Activated CD8-positive, alpha-beta memory T cell treated with anti-CD3 and anti-CD28 coated beads, Interleukin-2, amount 50 U/mL, for 1 hour (primary cell): ENCODE results near the gene DCAF17.
"Not testable (repeated sequence)": the region's sequence is repeated elsewhere in the genome, so short reads cannot be mapped to it uniquely, and the experiment has no call there.

ENCODE experiments used
- DNase-seq: peaks from one replicate; pipeline ENCODE4 v3.0.0-alpha.2; 2020; ENCODE audit errors: extremely low read depth

Gene DCAF17

DNA sequence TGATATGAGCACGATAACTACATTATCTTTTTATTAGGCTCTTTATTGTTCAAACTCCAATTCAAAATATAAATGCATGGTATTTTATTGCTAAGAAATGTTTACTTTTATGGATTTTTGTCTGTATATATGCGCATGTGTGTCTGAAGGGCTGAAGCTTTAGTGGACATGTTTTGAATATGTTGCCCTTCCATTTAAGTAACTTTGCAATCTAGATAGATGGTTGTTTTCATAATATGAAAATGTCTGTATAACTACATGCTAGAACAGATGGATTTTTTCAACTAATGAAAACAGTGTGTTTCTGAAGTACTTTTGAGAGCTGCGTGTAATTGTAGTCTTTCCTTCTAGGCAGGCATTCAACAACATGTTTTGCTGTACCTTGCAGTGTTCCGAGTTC, 18.7 kb downstream of the DCAF17 start:
- no peak for DNase-seq

GRCh38 chr2:171459498-171459897, 25.5 kb downstream of the DCAF17 start:
- no peak for DNase-seq

DNA sequence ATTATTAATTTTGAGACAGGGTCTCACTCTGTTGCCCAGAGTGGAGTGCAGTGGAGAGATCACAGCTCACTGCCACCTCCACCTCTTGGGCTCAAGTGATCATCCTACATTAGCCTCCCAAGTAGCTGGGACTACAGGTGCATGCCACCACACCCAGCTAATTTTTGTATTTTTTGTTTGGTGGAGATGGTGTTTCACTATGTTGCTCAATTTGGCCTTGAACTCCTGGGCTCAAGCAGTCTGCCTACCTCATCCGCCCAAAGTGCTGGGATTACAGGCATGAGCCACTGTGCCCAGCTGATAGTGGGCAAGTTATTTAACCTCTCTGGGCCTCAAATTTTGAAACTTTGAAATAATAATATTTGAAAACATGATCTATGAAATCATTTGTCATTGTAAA, 26.5 kb downstream of the DCAF17 start:
- DNase-seq: no peak

GRCh38 chr2:171469176-171469575, 35.1 kb downstream of the DCAF17 start:
- no peak for DNase-seq

GRCh38 chr2:171470129-171470528, 36.1 kb downstream of the DCAF17 start:
- DNase-seq: no peak

GRCh38 chr2:171475979-171476378, 42.0 kb downstream of the DCAF17 start:
- no peak for DNase-seq

DNA sequence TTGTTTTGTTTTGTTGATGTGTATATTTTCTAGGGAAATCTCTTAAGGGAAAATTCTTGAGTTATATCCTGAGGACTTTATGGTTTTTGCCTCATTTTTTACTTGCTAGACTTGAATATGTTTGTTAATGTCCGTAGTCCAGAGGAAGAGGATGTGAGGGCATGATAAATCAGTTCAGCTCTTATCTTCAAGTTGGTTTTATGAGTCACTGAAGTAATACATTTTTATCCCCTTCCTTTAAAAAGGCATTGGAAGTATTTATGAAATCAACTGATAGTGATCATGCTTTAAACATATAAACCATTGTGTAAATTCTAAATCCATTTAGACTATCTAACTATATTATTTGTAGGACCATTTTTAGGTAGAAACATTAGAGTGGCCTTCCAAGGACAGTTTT, 44.3 kb downstream of the DCAF17 start:
- no peak for DNase-seq

DNA sequence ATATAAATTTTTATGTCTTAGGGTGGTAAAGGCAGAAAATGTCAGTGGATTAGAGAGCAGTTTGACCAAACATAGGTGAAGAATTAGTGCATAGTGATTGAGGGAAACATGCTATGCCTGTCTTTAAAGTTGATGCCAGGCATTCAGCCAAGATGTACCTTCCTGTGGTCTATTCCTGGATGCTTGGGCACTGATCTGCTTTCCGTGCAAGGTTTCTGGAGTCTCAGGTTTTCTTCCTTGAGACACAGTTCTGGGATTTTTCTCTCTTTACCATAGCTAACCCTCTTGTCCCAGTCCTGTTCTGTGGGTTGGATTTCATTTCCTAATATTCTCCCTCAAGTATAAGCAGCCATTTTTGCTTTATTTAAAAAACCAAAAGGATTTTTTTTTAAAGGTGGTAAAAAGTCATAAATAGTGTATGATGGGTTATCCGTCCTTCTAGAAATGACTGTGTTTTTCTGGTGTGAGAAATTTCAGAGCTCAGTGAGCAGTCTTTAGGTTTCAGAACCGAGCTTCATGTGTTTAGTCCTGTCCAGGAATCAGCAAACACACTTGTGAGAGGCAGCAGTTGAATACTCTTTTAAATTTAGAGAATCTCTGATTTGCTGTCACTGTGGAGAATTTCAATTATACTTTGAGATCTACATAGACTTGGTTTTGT, 45.3 kb downstream of the DCAF17 start:
- no peak for DNase-seq

DNA sequence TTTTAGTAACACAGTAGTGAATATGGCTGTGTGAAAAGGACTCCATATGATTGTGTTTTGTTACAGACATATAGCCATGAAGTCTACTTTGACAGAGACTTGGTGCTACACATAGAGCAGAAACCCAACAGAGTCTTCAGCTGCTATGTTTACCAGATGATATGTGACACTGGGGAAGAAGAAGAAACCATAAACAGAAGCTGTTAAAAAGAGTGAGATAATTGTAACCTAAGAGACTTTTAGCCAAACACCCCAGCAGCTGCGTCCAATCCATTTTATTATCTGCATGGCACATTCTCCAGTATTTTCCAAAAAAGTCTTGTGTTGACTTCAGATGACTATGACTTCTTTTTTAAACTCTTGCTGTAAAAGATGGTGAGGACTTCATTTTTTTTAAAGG, 46.9 kb downstream of the DCAF17 start:
- DNase-seq: no peak

GRCh38 chr2:171482308-171482707, 48.3 kb downstream of the DCAF17 start:
- DNase-seq: no peak

DNA sequence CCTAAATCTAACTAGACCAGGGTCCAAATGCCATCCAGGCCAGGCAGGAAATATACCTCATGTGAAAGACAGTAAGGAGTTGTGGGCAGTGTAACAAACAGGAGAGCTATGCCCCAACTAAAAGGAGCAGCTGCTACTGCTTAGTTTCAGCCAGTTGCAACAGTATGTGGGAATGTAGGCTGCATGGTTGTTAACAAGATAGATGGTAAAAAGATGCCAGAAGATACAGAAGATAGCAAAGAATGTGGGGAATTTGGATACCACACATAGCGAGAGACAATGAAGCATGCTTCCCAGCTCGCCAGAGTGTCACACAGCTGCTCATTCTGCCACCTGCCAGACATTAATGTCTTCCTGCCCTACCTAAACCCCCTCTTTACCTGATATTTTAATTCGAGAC, 48.9 kb downstream of the DCAF17 start:
- DNase-seq: no peak

DNA sequence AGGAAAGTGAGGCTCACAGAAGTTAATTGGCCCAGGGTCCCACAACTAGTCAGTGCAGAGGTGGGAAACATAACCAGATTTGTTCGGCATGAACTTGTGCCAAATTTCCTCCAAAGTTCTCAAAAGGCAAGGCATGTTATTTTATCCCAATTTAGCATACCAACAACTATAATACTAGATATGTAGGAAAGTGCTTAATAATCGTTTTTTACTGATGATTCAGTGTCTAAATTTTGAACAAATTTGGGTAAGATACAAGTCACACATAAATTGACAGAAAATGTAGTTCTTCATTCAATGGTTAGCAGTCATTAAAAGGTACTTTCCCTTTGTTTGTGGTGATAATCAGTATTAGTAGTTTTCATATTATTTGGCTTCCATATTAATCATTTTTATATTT, 49.8 kb downstream of the DCAF17 start:
- DNase-seq: no peak

DNA sequence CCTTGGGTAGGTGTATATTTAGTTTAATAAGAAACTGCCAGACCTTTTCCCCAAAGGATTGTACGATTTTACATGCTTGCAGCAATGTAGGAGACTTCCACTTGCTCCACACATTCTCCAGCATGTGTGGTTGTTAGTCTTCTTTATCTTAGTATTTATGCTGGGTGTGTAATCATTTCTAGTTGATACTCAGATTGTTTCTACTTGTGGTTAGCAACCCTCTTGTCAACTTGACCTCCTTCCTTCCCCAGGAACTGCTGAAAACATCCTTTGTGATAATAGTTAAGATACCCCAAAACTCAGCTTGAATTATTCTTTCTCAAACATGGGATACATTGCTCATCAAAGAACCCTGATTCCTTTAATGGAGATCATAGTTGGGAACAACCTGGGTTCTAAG, 51.1 kb downstream of the DCAF17 start:
- DNase-seq: no peak

DNA sequence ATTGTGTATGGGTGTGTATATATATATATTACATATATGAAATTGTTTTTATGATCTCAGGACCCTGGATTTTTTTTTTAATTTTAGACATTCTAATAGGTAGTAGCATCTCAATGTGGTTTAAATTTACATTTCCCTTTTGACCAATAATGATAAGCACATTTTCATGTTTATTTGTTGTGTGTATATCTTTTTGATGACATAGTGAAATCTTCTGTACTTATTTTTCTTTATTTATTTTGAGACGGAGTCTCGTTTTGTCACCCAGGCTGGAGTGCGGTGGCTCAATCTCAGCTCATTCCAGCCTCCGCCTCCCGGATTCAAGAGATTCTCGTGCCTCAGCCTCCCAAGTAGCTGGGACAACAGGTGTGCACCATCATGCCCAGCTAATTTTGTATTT, 53.2 kb downstream of the DCAF17 start:
- no peak for DNase-seq

GRCh38 chr2:171487803-171488259, 53.8 kb downstream of the DCAF17 start:
- no peak for DNase-seq

DNA sequence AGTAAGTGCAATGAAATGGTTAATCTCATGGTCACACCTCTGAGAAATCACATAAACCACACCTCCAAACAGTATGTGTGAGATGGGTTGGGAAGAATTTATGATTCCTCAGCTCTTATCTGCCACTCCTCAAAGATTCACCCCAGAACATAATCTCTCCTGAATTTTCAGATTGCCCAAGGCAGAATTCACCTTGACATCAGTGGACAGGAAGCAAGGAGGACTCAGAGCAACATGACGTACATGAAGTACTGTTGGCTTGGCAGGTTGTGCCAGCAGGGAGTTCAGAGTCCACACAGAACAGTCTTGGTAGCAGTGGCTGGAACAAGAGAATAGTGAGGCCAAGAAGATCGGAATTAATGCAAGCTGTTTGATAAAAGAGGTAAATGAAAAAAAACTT, 56.6 kb downstream of the DCAF17 start:
- no peak for DNase-seq

- DNase-seq: no peak
Measured at GRCh38 chr2:171491292-171491691, 57.3 kb downstream of the DCAF17 start.

DNA sequence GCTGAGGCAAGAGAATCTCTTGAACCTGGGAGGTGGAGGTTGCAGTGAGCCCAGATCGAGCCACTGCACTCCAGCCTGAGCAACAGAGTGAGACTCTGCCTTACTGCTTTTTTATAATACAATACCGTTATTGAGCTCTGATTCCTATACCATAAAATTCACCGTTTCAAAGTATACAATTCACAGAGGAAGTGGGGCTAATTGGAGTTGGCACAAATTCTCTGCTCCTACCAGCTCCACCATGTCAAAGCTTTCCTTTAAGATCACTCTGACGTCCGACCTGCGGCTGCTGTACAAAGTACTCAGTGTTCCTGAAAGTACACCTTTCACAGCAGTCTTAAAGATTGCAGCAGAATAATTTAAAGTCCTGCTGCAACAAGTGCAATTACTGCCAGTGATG, 58.6 kb downstream of the DCAF17 start:
- DNase-seq: no peak

- not testable (repeated sequence) for DNase-seq
Measured at GRCh38 chr2:171497664-171498063, 63.6 kb downstream of the DCAF17 start.

- DNase-seq: no peak
Measured at GRCh38 chr2:171505374-171505773, 71.3 kb downstream of the DCAF17 start.

GRCh38 chr2:171509945-171510731, 76.1 kb downstream of the DCAF17 start:
- no peak for DNase-seq

GRCh38 chr2:171512014-171512413, 78.0 kb downstream of the DCAF17 start:
- no peak for DNase-seq

DNA sequence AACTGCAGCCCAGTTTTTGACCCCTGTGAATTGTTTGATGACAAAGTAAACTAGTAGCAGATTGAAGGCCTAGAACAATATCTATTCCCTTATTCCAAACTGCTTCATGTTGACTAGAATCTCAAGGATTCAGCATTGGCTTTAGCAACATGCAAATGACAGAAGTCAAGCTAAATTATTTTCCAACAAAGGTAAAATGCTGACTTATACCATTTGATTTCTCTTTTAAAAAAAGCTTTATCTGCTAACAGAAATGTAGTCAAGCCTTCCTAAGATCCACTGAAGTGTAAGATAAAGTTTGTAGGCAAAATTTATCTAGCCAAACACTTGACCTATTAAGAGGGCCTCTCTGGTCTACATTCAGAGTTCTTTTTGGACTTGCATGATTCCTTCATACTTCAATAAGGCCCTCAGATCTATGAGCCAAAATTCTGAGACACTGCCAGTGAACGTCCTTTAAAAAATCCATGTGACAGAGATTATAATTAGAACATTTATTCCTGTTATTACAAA, 78.7 kb downstream of the DCAF17 start:
- no peak for DNase-seq
